HepG2 (cell line): Measurements from ENCODE around the gene ZFP14. TPM values are rescaled to one million over a fixed set of nuclear protein-coding genes. Genes with fewer than 3 reads are reported as not detected.

Experiments used
- CREB1 ChIP-seq, 2 experiments: fragments of 450-650 bp in 1 of 2; IDR thresholded peaks; 2 replicates each; pipeline ENCODE4 v1.6.1; 2016 to 2017; ENCODE audit warnings: control low read depth in 1 of 2, mild to moderate bottlenecking in 1 of 2, missing compliant biosample characterization in 1 of 2, missing genetic modification characterization in 1 of 2
- ISL2 ChIP-seq: sonication (generic); formaldehyde crosslinking; IDR thresholded peaks from 2 replicates; pipeline ENCODE4 v1.5.0; 2020; ENCODE audit warnings: missing genetic modification reagents
- KDM1A ChIP-seq: IDR thresholded peaks from 2 replicates; pipeline ENCODE4 v1.6.1; 2016; ENCODE audit warnings: missing compliant biosample characterization
- NFE2L2 ChIP-seq: fragments of 150-350 bp; IDR thresholded peaks from 2 replicates; pipeline ENCODE4 v1.6.1; 2014; ENCODE audit warnings: low read length
- NRL ChIP-seq: sonication (generic); formaldehyde crosslinking; IDR thresholded peaks from 2 replicates; pipeline ENCODE4 v1.5.0; 2020; ENCODE audit warnings: missing genetic modification reagents, mild to moderate bottlenecking, moderate library complexity, borderline replicate concordance
- POLR2A ChIP-seq, 2 experiments: IDR thresholded peaks; 2 replicates each; pipeline ENCODE4 v1.6.1; 2011; ENCODE audit warnings: low read depth in 2 of 2, low read length in 2 of 2, mild to moderate bottlenecking in 1 of 2, moderate library complexity in 1 of 2; ENCODE audit not compliant: insufficient read depth in 1 of 2
- PTBP1 ChIP-seq: fragments of 200-400 bp; formaldehyde crosslinking; IDR thresholded peaks from 2 replicates; pipeline ENCODE4 v1.6.1; 2018; ENCODE audit warnings: low read length, low read depth; ENCODE audit not compliant: poor library complexity, severe bottlenecking
- SIX1 ChIP-seq: sonication (generic); formaldehyde crosslinking; IDR thresholded peaks from 2 replicates; pipeline ENCODE4 v1.4.0; 2020; ENCODE audit warnings: missing genetic modification reagents, borderline replicate concordance
- TARDBP ChIP-seq: sonication (generic); formaldehyde crosslinking; IDR thresholded peaks from 2 replicates; pipeline ENCODE4 v1.8.0; 2022; ENCODE audit warnings: mild to moderate bottlenecking, missing genetic modification reagents
- ZNF749 ChIP-seq: sonication (generic); formaldehyde crosslinking; IDR thresholded peaks from 2 replicates; pipeline ENCODE4 v1.8.0; 2022; ENCODE audit warnings: mild to moderate bottlenecking, missing genetic modification reagents, moderate library complexity, borderline replicate concordance
- polyA plus RNA-seq, 8 experiments: library from polyadenylated mRNA; depleted of rRNA in 3 of 8; stranded (reverse) in 7 of 8; unstranded in 1 of 8; fragments of >200 nt; fragmentation: Illumina TruSeq in 4 of 8; extraction: Trizol in 4 of 8; gene quantifications; 2 replicates each; pipeline versions ENCODE4 v1.2.1 to v1.2.3, GENCODE V29; 2011 to 2016; ENCODE audit warnings: low read depth in 4 of 8, missing spikeins in 1 of 8, mixed read lengths in 1 of 8; ENCODE audit not compliant: insufficient read depth in 1 of 8
- total RNA-seq, 5 experiments: library from RNA; depleted of rRNA; stranded (reverse); fragments of >200 nt; fragmentation: Illumina TruSeq; extraction: Trizol; gene quantifications; 2 replicates each; pipeline ENCODE4 v1.2.3, GENCODE V29; 2016; ENCODE audit warnings: low read depth in 1 of 5
- TF ChIP-seq, protein P1 (sequence below): sonication (generic); formaldehyde crosslinking; IDR thresholded peaks from 2 replicates; pipeline ENCODE4 v1.4.0; 2020; ENCODE audit warnings: missing genetic modification reagents
- TF ChIP-seq, protein P2 (sequence below): sonication (generic); formaldehyde crosslinking; IDR thresholded peaks from 2 replicates; pipeline ENCODE4 v1.4.0; 2020; ENCODE audit warnings: low read depth, missing genetic modification reagents
- TF ChIP-seq, protein P3 (sequence below): sonication (generic); formaldehyde crosslinking; IDR thresholded peaks from 2 replicates; pipeline ENCODE4 v1.4.0; 2020; ENCODE audit warnings: mild to moderate bottlenecking, missing genetic modification reagents
- TF ChIP-seq, protein P4 (sequence below): sonication (generic); formaldehyde crosslinking; IDR thresholded peaks from 2 replicates; pipeline ENCODE4 v1.8.0; 2022; ENCODE audit warnings: mild to moderate bottlenecking, missing genetic modification reagents, moderate library complexity
- TF ChIP-seq, protein P5 (sequence below): sonication (generic); formaldehyde crosslinking; IDR thresholded peaks from 2 replicates; pipeline ENCODE4 v1.4.0; 2020; ENCODE audit warnings: mild to moderate bottlenecking, low read depth, missing genetic modification reagents
- TF ChIP-seq, protein P6 (sequence below): sonication (generic); formaldehyde crosslinking; IDR thresholded peaks from 2 replicates; pipeline ENCODE4 v1.4.0; 2020; ENCODE audit warnings: mild to moderate bottlenecking, low read depth, missing genetic modification reagents

ZFP14 gene
- total and polyA plus RNA-seq, 2 of the 13 experiments (the other 11 are each of a cell fraction or from before 2014, with no cell fraction given), result 2.0 to 5.0 TPM

DNA sequence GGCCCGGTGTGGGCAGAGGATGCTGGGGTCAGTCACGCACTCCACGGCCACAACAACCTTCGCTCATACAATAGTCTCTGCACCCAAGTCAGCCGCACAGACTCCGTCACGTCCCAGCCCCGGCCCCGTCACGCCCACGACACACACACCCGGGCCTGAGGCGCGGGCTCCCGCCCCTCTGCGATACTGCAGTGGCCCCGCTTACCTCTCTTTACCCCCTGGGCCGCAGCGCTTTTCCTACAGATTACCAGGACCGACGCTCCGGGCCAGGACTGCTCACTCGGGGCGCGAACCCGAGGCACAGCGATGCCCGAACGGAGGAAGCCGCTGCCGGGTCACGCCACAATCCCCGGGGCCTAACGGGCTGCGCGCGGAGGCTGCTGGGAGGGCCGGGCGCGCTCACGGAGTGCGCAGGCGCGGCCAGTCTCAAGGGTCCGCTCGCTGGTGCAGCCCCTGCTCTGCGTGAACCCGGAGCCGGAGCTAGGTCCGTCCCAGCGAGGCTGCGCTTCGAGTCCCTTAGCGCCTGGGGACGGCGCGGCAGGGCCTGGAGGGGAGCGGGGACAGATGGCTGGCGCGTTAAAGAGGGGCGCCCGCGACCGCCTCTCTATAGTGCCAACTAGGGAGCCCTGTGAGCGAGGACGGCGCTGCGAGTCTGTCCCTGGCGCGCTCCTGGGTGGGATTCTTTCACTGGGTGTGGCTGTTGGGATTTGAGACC lies 39.4 kb upstream of the ZFP14 start, which contains the start of gene ZFP82 (continued):
- TF ChIP-seq, protein P1, sequence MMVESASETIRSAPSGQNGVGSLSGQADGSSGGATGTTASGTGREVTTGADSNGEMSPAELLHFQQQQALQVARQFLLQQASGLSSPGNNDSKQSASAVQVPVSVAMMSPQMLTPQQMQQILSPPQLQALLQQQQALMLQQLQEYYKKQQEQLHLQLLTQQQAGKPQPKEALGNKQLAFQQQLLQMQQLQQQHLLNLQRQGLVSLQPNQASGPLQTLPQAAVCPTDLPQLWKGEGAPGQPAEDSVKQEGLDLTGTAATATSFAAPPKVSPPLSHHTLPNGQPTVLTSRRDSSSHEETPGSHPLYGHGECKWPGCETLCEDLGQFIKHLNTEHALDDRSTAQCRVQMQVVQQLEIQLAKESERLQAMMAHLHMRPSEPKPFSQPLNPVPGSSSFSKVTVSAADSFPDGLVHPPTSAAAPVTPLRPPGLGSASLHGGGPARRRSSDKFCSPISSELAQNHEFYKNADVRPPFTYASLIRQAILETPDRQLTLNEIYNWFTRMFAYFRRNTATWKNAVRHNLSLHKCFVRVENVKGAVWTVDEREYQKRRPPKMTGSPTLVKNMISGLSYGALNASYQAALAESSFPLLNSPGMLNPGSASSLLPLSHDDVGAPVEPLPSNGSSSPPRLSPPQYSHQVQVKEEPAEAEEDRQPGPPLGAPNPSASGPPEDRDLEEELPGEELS (CRISPR knock-in tag), result no peak
- TF ChIP-seq, protein P2, sequence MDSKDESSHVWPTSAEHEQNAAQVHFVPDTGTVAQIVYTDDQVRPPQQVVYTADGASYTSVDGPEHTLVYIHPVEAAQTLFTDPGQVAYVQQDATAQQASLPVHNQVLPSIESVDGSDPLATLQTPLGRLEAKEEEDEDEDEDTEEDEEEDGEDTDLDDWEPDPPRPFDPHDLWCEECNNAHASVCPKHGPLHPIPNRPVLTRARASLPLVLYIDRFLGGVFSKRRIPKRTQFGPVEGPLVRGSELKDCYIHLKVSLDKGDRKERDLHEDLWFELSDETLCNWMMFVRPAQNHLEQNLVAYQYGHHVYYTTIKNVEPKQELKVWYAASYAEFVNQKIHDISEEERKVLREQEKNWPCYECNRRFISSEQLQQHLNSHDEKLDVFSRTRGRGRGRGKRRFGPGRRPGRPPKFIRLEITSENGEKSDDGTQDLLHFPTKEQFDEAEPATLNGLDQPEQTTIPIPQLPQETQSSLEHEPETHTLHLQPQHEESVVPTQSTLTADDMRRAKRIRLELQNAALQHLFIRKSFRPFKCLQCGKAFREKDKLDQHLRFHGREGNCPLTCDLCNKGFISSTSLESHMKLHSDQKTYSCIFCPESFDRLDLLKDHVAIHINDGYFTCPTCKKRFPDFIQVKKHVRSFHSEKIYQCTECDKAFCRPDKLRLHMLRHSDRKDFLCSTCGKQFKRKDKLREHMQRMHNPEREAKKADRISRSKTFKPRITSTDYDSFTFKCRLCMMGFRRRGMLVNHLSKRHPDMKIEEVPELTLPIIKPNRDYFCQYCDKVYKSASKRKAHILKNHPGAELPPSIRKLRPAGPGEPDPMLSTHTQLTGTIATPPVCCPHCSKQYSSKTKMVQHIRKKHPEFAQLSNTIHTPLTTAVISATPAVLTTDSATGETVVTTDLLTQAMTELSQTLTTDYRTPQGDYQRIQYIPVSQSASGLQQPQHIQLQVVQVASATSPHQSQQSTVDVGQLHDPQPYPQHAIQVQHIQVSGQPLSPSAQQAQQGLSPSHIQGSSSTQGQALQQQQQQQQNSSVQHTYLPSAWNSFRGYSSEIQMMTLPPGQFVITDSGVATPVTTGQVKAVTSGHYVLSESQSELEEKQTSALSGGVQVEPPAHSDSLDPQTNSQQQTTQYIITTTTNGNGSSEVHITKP (CRISPR knock-in tag), result no peak
- TF ChIP-seq SIX1 (CRISPR knock-in tag) (no peak), CREB1 (IDR thresholded peaks at IDR 0.05) (peak; percentile 34; the same call in 1 of the 2 replicates), CREB1 (CRISPR knock-in tag; IDR thresholded peaks at IDR 0.05) (no peak), ISL2 (CRISPR knock-in tag) (0 out of 2 replicates have a peak, but pooled peaks have one; percentile 30), POLR2A (IDR thresholded peaks at IDR 0.05; ENCODE audit: insufficient read depth in 1 of 2, low read depth in 2 of 2, low read length in 2 of 2) (peak in 1 of 2 experiments; percentile 78; a peak in 2 of 4 replicates), NFE2L2 (no peak), NRL (CRISPR knock-in tag) (no peak; the same call in 1 of the 2 replicates), ZNF749 (CRISPR knock-in tag) (no peak), PTBP1 (no peak), TARDBP (CRISPR knock-in tag) (no peak), KDM1A (no peak)
- TF ChIP-seq, protein P3, sequence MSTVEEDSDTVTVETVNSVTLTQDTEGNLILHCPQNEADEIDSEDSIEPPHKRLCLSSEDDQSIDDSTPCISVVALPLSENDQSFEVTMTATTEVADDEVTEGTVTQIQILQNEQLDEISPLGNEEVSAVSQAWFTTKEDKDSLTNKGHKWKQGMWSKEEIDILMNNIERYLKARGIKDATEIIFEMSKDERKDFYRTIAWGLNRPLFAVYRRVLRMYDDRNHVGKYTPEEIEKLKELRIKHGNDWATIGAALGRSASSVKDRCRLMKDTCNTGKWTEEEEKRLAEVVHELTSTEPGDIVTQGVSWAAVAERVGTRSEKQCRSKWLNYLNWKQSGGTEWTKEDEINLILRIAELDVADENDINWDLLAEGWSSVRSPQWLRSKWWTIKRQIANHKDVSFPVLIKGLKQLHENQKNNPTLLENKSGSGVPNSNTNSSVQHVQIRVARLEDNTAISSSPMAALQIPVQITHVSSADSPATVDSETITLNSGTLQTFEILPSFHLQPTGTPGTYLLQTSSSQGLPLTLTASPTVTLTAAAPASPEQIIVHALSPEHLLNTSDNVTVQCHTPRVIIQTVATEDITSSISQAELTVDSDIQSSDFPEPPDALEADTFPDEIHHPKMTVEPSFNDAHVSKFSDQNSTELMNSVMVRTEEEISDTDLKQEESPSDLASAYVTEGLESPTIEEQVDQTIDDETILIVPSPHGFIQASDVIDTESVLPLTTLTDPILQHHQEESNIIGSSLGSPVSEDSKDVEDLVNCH (CRISPR knock-in tag), result no peak
- TF ChIP-seq, protein P4, sequence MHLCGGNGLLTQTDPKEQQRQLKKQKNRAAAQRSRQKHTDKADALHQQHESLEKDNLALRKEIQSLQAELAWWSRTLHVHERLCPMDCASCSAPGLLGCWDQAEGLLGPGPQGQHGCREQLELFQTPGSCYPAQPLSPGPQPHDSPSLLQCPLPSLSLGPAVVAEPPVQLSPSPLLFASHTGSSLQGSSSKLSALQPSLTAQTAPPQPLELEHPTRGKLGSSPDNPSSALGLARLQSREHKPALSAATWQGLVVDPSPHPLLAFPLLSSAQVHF, result 0 out of 2 replicates have a peak, but pooled peaks have one; percentile 39
- TF ChIP-seq, protein P5, sequence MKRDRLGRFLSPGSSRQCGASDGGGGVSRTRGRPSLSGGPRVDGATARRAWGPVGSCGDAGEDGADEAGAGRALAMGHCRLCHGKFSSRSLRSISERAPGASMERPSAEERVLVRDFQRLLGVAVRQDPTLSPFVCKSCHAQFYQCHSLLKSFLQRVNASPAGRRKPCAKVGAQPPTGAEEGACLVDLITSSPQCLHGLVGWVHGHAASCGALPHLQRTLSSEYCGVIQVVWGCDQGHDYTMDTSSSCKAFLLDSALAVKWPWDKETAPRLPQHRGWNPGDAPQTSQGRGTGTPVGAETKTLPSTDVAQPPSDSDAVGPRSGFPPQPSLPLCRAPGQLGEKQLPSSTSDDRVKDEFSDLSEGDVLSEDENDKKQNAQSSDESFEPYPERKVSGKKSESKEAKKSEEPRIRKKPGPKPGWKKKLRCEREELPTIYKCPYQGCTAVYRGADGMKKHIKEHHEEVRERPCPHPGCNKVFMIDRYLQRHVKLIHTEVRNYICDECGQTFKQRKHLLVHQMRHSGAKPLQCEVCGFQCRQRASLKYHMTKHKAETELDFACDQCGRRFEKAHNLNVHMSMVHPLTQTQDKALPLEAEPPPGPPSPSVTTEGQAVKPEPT, result no peak
- TF ChIP-seq, protein P6, sequence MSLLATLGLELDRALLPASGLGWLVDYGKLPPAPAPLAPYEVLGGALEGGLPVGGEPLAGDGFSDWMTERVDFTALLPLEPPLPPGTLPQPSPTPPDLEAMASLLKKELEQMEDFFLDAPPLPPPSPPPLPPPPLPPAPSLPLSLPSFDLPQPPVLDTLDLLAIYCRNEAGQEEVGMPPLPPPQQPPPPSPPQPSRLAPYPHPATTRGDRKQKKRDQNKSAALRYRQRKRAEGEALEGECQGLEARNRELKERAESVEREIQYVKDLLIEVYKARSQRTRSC, result no peak
